ENCODE data around the gene STAMBP.
"Not testable (repeated sequence)": the region's sequence is repeated elsewhere in the genome, so short reads cannot be mapped to it uniquely, and the experiment has no call there.

STAMBP gene

DNA sequence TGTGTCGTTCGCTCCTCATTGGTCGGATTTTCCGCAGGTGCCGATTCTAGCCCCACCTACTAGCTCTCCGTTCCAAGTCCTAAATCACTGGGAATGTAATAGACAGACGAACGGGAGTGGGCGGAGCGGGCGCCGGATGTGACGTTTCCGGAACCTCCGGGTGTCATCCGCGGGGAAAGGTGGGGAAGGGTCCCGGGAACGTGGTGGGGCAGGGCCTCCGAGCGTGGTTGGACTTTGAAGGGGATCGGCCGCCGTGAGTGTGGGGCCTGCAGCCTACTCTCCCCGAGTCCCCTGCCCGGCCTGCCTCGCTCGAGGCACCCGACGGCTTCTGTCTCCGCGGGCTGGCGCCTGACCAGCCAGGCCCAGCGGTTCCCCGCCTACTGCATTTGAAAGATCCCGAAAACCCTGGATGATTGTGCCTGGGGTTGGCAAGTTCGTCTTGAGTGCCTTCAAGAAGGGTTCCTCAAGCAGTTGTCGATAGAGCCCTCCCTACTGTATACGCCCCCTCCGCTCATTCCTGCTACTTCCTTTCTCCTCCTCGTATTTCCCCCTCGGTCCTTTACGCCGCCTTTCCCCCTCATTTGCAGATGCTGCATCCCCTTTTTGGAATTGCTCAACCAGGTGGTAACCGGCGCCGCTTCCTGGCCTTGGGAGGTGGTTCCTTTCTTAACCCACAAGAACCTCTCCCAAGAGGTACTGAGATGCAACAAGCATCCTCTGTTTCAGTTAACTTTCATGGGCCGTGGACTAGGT lies at the start of gene STAMBP:
Gene STAMBP, plus strand, starts transcription at position 144 of the 753 bp plus-strand sequence. CDS start 1,896 bp downstream, outside the sequence.
- DNase-seq, result peak; percentile 93

DNA sequence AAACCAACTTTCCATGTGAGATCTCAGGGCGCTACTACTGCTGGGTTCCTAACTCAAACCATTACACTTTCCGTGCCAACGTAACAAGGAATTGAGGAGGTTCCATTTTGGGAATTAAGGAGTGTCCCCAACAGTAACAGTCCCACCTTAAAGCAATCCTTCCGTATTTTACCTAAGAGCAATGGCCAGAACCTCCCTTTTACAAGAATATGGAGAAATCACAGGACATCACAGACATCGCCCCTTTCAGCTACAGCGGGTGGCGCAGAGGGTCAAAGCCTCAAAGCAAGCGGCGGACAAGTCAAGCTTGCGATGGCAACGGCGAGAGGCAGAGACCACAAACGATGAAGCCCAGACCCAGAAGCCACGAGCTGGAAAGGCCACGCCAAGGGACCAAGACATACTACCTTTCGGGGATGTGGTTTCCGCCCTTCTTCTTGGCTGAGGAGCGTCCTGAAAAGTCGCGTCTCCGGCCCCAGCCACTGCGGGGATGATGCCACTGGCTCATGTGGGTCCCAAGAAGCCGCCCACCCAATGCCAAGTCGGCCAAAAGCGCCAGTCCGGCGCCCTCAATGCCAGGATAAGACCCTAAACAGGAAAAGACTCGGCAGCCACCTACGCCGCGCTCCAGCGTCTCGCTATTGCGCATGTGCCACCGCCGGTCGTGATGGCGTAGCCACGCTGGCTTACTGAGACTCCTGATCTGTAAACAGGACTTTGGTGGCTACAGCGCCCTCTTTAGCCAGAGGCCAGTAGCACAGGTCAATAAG lies 49.1 kb upstream of the STAMBP start, which contains the start of gene DUSP11:
Gene DUSP11, minus strand, starts transcription at position 637 of the 770 bp plus-strand sequence. Its CDS starts 129 bp downstream, at position 508.
- peak; percentile 99 for DNase-seq

DNA sequence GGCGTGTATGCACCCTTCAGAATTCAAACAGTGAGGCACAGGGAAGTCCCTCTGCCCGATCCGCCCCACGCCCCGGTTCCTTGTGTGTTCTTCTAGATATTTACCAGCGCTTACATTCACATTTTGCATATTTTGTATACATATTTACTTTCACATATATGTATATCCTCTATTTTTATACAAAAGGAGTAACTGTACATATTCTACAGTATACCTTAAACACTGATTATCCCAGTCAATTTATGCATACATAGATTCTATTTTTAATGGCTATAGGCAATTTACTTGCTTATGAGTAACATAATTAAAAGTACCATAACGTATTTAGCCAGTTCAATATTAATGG lies 48.6 kb upstream of the STAMBP start:
- DNase-seq, result no peak

DNA sequence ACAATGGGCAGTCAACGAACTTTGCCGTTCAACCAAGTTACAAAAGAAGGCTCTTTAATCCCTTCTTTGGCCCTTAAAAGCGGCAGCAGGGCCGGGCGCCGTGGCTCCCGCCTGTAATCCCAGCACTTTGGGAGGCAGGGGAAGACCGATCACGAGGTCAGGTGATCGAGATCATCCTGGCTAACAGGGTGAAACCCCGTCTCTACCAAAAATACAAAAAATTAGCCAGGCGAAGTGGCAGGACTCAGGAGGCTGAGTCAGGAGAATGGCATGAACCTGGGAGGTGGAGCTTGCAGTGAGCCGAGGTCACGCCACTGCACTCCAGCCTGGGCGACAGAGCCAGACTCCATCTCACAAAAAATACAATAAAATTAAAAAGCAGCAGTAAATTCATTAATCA lies 45.4 kb upstream of the STAMBP start:
- DNase-seq, result not testable (repeated sequence)

DNA sequence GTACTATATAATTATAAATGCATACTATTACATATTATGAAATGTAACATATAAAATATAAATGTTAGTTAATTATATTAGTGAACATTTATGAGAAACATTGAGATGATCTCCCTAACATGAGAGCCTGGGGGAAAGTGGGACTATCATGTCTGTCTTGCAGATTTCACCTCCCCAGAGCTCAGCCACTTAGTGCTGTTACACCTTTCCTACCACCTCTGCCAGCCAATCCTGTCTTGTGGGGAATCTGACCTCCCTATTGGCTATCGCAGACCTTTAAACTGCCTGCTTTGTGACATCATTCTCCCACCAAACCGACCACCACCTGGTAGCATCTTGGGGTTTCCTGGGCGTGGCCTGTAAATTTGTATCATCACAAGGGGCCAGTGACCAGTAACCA lies 44.9 kb upstream of the STAMBP start, which contains the start of gene C2orf78:
Gene C2orf78, plus strand, starts transcription at position 301 of the 400 bp plus-strand sequence. CDS start 127 bp downstream, outside the sequence.
- not testable (repeated sequence) for DNase-seq

DNA sequence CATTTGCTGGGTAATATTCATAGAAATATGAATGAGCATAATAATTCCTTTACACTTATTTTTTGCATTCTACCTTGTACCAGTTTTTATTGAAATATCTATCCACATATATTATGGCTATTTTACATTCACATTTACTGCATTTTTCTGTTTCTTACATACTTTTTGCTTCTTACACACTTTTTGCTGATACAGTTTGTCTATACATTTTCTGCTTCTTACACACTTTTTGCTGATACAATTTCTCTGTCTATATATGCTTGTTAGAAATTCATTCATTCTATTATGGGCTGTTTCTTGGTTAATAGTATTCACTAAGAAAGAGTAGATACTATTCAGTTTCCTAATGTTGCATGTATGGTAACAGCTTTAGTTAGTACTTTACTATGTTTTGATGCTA lies 16.9 kb upstream of the STAMBP start:
- no peak for DNase-seq

DNA sequence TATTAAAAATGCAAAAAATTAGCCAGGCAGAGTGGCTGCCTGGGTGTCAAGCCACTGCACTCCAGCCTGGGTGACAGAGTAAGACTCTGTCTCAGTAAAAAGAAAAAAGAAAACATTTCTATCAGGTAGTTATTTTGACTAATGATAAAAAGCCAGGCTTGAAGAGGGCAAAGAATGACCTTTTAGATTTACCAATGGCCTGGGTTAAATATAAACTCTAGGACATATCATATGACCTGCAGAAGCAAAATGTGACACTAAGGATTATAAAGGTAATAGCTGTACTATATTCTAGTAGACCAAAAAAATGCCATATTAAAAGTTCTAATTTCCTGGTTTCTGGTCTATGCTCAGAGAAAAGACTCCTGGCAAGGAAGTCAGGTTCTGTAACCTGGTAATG lies 16.1 kb upstream of the STAMBP start:
- no peak for DNase-seq

DNA sequence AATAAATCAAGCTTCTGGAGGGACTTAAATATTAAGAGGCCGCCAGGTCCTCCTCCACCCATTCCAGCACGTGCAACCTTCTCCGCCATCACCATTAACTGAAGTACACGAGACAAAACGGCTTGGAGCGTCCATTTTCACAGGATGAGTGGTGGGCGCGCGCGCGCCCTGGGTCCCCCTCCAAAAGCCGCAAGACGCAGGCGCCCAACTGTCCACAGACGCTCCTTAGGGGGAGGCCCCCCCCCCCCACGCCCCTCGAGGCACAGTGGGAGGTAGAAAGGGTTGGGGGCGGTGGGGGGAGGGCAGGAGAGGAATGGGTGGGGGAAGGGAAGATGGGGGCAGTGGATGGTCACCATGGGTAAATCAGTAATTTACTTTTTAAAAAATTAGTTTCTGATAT lies 10.5 kb upstream of the STAMBP start:
- no peak for DNase-seq

DNA sequence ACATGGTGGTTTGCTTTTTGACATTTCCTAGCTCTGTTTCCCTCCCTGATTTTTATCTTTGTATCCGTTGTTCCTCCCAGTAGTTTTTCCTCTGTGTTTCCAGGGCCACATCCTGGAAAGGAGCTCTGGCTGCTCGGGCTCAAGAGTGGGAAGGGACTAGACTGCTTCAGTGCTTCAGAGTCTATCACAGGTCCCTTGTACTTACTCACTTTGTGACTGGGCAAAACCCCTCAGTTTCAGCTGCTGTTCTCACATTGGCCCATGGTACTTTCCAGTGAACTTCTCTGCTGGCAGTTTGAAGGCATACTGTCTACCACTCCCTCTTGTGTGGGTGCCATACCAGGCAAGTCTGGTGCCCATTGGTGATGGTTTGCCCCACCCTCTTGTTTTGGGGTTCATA lies 7.5 kb upstream of the STAMBP start:
- peak; percentile 46 for DNase-seq

DNA sequence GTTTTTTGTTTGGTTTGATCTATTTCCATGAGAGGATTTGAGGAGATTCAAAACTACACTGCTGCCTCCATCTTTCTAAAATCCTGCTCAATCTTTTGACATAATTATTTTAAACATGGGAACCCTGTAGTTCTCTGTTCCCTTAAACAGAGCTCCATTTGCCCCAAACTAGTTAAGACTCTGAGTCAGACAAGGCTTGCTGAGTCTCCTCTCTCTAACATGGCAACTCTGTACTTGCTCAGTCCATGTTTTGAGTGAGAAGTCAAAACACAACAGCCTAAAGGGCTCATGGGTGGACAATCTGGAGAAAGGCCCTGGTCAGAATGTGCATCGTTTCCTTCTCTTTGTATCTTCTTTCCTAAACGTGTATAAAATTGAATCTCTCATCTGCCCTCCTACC lies 7.1 kb upstream of the STAMBP start:
- no peak for DNase-seq

DNA sequence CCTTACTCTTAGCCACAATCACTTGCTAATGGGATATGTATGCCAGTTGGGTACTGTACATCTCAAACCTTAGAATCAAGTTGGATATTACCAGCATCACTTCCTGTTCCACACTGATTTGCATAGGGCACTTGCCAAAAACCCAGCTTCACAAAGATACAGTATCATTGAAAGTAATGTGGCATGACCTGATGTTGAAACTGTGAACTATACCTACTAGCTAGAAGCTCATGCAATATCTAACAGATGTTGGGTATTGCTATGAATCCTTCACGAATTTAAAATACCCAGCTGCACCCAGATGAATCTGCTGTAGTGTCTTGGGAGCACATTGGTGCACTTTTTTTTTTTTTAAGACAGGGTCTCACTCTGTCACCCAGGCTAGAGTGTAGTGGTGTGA lies 6.5 kb upstream of the STAMBP start:
- DNase-seq, result no peak

DNA sequence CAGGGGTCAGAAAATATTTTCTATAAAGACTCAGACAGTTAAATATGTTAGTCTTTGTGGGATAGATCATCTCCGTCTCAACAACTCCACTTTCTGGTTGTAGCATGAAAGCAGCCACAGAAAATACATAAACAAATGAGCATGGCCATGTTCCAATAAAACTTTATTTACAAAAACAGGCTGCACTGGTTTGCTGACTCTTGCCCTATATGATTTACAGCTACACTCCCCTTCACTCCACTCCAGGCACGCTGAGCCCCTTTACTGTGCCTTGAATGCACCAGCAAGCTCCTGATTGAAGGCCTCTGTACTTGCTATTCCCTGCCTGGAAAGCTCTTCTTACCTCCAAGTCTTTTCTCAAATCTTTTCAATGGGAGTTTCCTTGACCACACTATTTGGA lies 5.8 kb upstream of the STAMBP start:
- DNase-seq, result no peak

DNA sequence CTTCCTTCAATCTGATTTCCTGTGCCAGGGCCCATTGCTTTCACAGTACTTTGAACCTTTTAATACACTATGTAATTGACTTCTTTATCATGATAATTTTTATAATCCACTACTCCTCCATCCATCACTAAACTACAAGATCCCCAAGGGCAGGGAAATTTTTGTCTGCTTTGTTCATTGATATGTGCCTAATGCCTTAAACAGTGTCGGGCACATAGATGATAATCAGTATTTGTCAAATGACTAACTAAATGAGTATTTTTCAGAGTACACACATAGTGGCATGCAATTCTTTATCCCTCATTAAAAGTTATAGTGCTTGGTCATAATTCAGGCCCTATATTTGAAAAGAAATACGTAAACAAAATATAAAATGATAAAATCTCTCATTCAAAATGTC lies 5.3 kb upstream of the STAMBP start:
- no peak for DNase-seq

DNA sequence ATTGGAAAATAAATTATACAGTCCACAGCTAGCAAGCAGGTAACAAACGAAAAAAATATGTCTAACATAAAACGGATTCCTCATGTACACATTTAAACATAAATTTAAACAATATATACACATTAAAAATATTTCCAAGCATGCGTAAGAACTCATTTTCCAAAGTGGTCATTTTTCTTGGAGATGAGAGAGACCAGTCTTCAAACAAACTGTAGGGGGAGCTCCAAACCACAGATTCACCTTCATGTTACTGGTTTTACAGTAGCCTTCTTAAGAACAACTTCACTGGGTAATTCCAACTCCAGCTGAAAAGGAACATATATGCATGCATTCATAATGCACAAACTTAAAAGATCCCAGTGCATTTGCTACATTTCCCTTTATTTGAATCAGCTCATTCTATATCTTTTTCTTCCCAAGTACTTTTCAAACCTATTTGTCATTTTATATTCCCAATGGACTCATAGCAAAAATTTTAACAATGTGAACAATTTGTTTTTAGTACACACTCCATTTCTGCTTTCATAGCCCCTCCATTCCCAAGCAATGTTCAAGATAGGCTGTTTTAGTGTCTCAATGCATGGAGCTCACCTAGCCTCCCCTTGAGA lies 4.7 kb upstream of the STAMBP start:
- no peak for DNase-seq

DNA sequence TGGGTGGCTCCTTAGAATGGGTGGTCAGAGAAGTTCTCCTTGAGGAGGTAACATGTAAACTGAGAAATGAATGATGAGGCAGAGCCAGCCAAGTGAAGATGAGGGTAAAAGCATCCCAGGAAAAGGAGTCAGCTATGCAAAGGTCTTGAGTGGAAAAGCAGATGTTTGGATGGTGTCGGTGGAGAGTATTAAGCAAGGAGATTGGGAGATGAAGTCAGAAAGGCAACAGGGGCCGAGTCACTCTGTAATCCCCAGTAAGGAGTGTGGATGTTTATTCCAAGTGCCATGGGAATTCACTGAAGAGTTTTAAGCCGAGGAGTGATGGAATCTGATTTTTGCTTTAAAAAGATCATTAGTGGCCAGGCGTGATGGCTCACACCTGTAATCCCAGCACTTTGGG lies 3.4 kb upstream of the STAMBP start:
- DNase-seq, result no peak

DNA sequence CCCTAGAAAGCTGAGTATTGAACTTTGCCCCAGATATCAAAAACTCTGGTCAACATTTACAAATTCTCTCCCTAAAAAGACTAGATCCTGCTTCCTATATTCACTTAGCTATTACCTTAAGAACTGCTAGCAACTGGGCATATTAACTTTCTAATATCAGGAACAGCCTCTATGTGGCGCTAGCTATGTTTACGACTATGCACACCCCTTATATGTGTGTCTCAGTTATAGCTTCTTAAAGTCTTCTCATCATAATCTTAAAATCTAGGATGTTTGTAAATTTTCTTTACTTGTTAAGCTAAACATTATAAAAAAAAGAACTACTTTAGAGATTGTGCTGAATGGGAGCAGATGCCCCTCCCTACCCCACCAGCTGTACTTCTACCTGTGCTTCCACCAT lies 1.7 kb upstream of the STAMBP start:
- no peak for DNase-seq

DNA sequence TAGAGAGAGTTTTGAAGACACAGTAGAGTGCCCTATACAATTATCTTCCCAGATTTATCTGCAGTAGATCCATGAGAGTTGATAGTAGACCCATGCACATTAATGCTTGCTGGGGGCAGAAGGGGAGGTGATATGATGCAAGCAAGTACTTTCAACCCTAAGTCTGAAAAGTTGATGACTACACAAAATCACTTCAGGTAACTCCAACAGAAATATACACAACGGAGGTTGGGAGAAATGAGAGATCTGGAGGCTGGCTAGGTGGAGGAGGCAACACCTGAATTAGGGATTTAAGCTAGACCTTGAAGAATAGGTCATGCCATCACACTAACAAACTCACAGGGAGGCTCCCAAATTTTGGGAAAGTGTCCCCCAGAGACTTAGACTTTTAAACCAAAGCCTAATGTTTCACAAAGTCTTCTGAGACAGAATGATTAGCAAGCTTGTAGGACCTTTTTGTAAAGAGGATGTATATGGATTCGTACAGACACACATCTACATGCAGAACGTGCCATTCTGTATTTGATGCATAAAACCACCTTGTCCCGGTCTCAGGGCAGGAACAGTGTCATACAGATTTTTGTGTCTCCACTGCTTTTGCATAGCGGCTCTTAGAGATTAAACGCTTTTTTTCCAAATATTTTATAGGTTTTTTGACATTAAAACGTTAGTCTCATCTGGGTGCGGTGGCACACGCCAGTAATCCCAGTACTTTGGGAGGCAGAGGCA lies 937 bp upstream of the STAMBP start:
- DNase-seq, result no peak

DNA sequence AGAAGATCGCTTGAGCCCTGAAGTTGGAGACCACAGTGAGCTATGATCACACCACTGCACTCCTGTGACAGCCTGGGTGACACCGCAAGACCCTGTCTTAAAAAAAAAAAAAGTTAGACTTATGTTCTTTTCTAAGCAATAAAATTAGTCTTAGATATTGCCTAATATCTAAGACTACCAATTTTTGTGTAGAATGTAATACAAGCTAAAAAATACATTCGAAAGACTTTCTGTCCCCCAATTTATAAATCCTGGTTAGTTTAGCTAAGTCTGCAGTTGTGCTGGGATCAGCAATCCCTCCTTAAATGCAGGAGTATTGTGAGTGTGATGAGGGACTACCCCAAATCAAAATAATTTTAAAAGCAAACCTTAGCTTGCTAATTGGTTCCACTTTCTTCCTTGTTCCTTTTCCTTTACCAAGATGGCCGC lies 358 bp upstream of the STAMBP start:
- no peak for DNase-seq

DNA sequence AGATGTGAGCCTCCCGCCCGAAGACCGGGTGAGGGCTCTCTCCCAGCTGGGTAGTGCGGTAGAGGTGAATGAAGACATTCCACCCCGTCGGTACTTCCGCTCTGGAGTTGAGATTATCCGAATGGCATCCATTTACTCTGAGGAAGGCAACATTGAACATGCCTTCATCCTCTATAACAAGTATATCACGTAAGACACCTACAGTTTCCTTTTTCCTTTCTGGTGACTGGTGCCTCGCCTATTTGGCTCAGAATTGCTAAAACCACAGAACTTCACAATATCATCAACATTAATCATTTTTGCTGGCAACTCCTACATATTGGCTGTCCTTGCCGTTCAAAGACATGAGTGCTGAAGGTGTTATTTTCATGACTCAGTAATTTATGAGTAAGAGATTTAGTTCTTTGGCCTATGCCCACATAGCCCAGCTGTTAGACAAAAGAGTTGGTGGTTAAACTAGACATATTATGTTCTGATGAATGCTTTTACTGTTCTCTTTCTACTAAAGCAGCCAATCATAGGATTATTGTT lies 2.2 kb downstream of the STAMBP start:
- no peak for DNase-seq

DNA sequence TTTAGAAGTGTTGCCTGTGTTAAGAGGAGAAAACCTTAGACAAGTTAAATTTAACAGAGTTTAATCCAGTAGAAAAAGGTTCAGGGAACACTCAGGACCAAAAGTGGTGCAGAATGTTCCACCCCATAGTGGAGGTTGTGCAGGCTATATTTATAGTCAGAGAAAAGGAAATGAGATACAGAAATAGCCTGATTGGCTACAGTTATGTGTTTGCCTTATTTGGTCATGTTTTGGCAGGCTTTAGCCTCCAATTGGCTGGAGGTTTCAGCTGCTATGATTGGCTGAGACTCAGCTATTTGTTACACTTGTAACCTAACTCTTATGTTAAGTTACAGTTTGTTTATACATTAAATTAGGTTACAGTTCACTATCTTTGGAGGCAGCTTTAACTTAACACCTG lies 4.2 kb downstream of the STAMBP start:
- no peak for DNase-seq

DNA sequence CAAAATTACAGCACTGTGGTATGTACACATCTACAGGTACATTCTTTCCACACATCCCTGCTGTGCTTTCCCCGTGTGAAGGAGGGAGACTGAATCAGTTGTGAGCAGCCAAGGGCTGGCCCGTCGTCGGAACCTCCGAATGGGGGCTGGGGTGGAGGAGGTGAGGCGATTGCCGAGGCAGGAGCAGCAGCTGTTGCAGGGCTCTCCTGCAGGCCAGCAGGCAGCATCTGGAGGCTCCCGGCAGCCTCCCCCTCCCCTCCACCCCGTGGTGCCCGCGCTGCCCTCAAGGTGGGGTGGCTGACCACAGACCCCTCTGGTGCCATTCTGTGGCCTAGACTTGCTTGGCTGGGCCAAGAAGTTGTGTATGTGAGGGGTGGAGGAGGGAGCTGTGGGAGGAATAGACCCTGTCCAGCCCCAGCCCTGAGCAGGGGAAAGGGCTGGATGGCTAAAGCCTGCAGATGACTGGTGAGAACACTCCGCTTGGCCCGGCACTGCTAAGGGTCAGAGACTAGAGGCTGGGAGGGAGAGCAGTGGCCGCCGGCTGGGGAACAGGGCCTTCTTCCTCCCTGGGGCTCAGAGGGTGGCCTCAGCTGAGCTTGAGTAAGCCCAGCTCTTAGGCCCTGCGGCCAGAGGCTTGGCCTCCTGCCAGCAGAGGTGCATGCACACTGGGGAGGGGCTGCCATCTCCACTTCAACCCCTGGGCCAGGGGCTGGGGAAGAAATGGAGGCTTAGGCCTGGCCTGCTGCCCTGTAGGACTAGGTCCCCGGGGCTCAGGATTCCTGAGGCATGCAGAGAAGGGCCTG lies 7.6 kb downstream of the STAMBP start:
- DNase-seq, result no peak

All from stimulated activated CD8-positive, alpha-beta memory T cell treated with anti-CD3 and anti-CD28 coated beads, Interleukin-4, amount 100 ng/mL, for 48 hours (primary cell).